Measurements from ENCODE around the gene PKD1L1. TPM values are rescaled to one million over a fixed set of nuclear protein-coding genes. Genes with fewer than 3 reads are reported as not detected.

Gene PKD1L1
- total and polyA plus RNA-seq, 2 donors (not counting 1 experiment from before 2014, with no cell fraction given) = 0.59 to 0.70 TPM

DNA sequence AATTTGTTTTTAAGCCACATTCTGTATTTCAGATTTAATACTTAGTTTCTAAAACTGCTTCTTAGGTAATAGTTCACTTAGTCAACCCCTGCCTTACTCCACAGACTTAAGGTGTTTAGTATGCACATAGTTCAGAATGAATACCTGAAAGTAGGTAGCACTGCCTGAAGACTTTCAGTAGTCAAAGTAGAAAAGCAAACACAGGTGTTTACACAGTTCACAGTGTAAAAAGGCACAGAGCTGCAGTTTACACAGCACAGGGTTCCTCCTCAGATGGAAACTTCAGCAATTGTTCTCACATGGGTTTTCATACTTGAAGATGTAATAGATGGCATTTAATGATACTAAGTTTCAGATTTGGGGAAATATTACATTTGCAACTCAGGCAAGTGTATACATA is 3.1 kb upstream of the PKD1L1 start:
- TF ChIP-seq, protein P1, sequence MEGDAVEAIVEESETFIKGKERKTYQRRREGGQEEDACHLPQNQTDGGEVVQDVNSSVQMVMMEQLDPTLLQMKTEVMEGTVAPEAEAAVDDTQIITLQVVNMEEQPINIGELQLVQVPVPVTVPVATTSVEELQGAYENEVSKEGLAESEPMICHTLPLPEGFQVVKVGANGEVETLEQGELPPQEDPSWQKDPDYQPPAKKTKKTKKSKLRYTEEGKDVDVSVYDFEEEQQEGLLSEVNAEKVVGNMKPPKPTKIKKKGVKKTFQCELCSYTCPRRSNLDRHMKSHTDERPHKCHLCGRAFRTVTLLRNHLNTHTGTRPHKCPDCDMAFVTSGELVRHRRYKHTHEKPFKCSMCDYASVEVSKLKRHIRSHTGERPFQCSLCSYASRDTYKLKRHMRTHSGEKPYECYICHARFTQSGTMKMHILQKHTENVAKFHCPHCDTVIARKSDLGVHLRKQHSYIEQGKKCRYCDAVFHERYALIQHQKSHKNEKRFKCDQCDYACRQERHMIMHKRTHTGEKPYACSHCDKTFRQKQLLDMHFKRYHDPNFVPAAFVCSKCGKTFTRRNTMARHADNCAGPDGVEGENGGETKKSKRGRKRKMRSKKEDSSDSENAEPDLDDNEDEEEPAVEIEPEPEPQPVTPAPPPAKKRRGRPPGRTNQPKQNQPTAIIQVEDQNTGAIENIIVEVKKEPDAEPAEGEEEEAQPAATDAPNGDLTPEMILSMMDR (IDR thresholded peaks at IDR 0.05) = no peak
- TF ChIP-seq EZH2 (IDR thresholded peaks at IDR 0.05; ENCODE audit: borderline replicate concordance, insufficient read depth, low read depth, low read length, poor library complexity, severe bottlenecking) = no peak
- Histone ChIP-seq H3K27ac (ENCODE audit: low read length in 2 of 2) (no peak overlapping the region), H3K79me2 (ENCODE audit: control insufficient read depth, insufficient read depth, low read length) (no peaks in the 10 kb centered on the region), H3K4me2 (replicated peaks; ENCODE audit: low read depth, low read length, poor library complexity, severe bottlenecking) (no peak overlapping the region), H3K27me3 (replicated peaks in 1 of 4; ENCODE audit: control extremely low read depth in 1 of 4, control insufficient read depth in 3 of 4, insufficient read depth in 4 of 4, low read length in 3 of 4) (no peaks in the 10 kb centered on the region), H3K9ac (ENCODE audit: low read length) (no peak overlapping the region), H2AFZ (ENCODE audit: insufficient read depth, low read depth, low read length, poor library complexity, severe bottlenecking) (no peak overlapping the region), H3K9me3 (ENCODE audit: control extremely low read depth in 1 of 3, control insufficient read depth in 2 of 3, insufficient read depth in 1 of 3, low read length in 2 of 3) (no peaks in the 10 kb centered on the region), H3K36me3 (replicated peaks in 1 of 2; ENCODE audit: control extremely low read depth in 1 of 2, control insufficient read depth in 1 of 2, extremely low read depth in 1 of 2, insufficient read depth in 2 of 2, low read length in 1 of 2) (peaks cover 0 to 6% of the 10 kb centered on the region in 2 experiments), H3K4me3 (ENCODE audit: control extremely low read depth in 1 of 5, extremely low read depth in 1 of 5, insufficient read depth in 1 of 5, low read depth in 2 of 5, low read length in 4 of 5) (no peak overlapping the region), H3K4me1 (ENCODE audit: control insufficient read depth in 2 of 2, insufficient read depth in 2 of 2, low read length in 2 of 2) (no peaks in the 10 kb centered on the region), H4K20me1 (ENCODE audit: control insufficient read depth, insufficient read depth, low read length, poor library complexity, severe bottlenecking) (no peaks in the 10 kb centered on the region)
- CTCF ChIA-PET = no interaction called here
- intact Hi-C loops (cut with micrococcal nuclease) = no loop called here
- DNase-seq = no peak
- Mint-ChIP-seq H3K9me3 (ENCODE audit: insufficient read depth) (no peaks in the 10 kb centered on the region), H3K27me3 (no peaks in the 10 kb centered on the region), H3K27ac (no peak overlapping the region), H3K4me1 (no peaks in the 10 kb centered on the region), H3K4me3 (no peak overlapping the region)
- POLR2A ChIA-PET = no interaction called here
- ATAC-seq (ENCODE audit: low read depth) = no peak

DNA sequence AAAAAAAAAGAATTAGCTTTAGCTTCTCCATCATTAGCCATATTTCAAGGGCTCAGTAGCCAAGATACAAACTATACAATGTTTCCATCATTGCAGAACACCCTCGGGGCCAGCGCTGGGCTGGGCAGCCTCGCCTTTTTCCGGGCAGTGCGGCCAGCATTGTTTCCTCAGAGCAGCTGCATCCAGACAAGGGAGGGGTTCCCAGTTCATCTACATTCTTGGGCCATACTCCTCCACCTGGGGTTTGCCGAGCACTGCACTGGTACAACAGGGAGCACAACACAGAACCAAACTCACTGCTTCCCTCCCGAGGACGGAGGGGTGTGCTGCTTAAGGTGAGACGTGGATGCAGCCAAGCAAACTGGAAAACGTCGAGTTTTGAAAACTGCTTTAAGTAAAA is 2.4 kb upstream of the PKD1L1 start:
- whole genome bisulfite sequencing (ENCODE audit: insufficient coverage) = 94% methylated on average over 6 of the region's 11 CpGs
- peaks cover 0 to 6% of the 10 kb centered on the region in 2 experiments for H3K36me3 ChIP-seq (replicated peaks in 1 of 2; ENCODE audit: control extremely low read depth in 1 of 2, control insufficient read depth in 1 of 2, extremely low read depth in 1 of 2, insufficient read depth in 2 of 2, low read length in 1 of 2)
- no peak for ATAC-seq (ENCODE audit: low read depth)
- H2AFZ ChIP-seq (ENCODE audit: insufficient read depth, low read depth, low read length, poor library complexity, severe bottlenecking) = no peak overlapping the region
- no peak overlapping the region for H3K9ac ChIP-seq (ENCODE audit: low read length)
- H3K4me3 ChIP-seq (ENCODE audit: control extremely low read depth in 1 of 5, extremely low read depth in 1 of 5, insufficient read depth in 1 of 5, low read depth in 2 of 5, low read length in 4 of 5) = no peak overlapping the region
- H3K4me1 ChIP-seq (ENCODE audit: control insufficient read depth in 2 of 2, insufficient read depth in 2 of 2, low read length in 2 of 2) = no peaks in the 10 kb centered on the region
- H3K9me3 Mint-ChIP-seq (ENCODE audit: insufficient read depth) = no peaks in the 10 kb centered on the region
- no peaks in the 10 kb centered on the region for H3K27me3 ChIP-seq (replicated peaks in 1 of 4; ENCODE audit: control extremely low read depth in 1 of 4, control insufficient read depth in 3 of 4, insufficient read depth in 4 of 4, low read length in 3 of 4)
- TF ChIP-seq, protein P1 (IDR thresholded peaks at IDR 0.05) = no peak
- TF ChIP-seq EZH2 (IDR thresholded peaks at IDR 0.05; ENCODE audit: borderline replicate concordance, insufficient read depth, low read depth, low read length, poor library complexity, severe bottlenecking) = no peak
- H3K4me1 Mint-ChIP-seq = no peaks in the 10 kb centered on the region
- no peaks in the 10 kb centered on the region for H3K27me3 Mint-ChIP-seq
- CTCF ChIA-PET = interaction anchor here (0.7 kb wide), 1 partner anchor 40 kb away, joined by 3 read pairs; no protein-coding TSS in a partner anchor
- no peak overlapping the region for H3K4me2 ChIP-seq (replicated peaks; ENCODE audit: low read depth, low read length, poor library complexity, severe bottlenecking)
- H3K79me2 ChIP-seq (ENCODE audit: control insufficient read depth, insufficient read depth, low read length) = no peaks in the 10 kb centered on the region
- POLR2A ChIA-PET = no interaction called here
- intact Hi-C loops (cut with micrococcal nuclease) = no loop called here
- no peaks in the 10 kb centered on the region for H3K9me3 ChIP-seq (ENCODE audit: control extremely low read depth in 1 of 3, control insufficient read depth in 2 of 3, insufficient read depth in 1 of 3, low read length in 2 of 3)
- H4K20me1 ChIP-seq (ENCODE audit: control insufficient read depth, insufficient read depth, low read length, poor library complexity, severe bottlenecking) = no peaks in the 10 kb centered on the region
- no peak overlapping the region for H3K27ac ChIP-seq (ENCODE audit: low read length in 2 of 2)
- no peak overlapping the region for H3K4me3 Mint-ChIP-seq
- no peak for DNase-seq
- no peak overlapping the region for H3K27ac Mint-ChIP-seq

Data from B cell (primary cell).